Sigmoid colon (tissue), 4 donors: ENCODE results near the gene TMEM231.
"Not testable (repeated sequence)": the region's sequence is repeated elsewhere in the genome, so short reads cannot be mapped to it uniquely, and the experiment has no call there.

Experiments used
- EP300 ChIP-seq, 4 donors: sonication (generic); formaldehyde crosslinking; IDR thresholded peaks; one replicate each; pipeline ENCODE4 v1.6.1; 2017; ENCODE audit warnings: antibody characterized with exemption in 4 of 4
- POLR2A ChIP-seq, 2 donors: fragments of 450-650 bp; IDR thresholded peaks; one replicate each; pipeline ENCODE4 v1.6.1; 2016; ENCODE audit warnings: antibody characterized with exemption in 2 of 2, mild to moderate bottlenecking in 2 of 2, moderate library complexity in 2 of 2

GRCh38 chr16:75591927-75592326, 35.9 kb upstream of the TMEM231 start:
- not testable (repeated sequence) for TF ChIP-seq POLR2A, EP300 (IDR thresholded peaks at IDR 0.05)
